Measurements from ENCODE around the gene MBLAC2. TPM values are rescaled to one million over a fixed set of nuclear protein-coding genes. Genes with fewer than 3 reads are reported as not detected.

The MBLAC2 gene
- 1.8 to 3.0 TPM (median 2.6 TPM) in 5 replicates for total RNA-seq (2022; extraction: Qiagen RNA extraction)

DNA sequence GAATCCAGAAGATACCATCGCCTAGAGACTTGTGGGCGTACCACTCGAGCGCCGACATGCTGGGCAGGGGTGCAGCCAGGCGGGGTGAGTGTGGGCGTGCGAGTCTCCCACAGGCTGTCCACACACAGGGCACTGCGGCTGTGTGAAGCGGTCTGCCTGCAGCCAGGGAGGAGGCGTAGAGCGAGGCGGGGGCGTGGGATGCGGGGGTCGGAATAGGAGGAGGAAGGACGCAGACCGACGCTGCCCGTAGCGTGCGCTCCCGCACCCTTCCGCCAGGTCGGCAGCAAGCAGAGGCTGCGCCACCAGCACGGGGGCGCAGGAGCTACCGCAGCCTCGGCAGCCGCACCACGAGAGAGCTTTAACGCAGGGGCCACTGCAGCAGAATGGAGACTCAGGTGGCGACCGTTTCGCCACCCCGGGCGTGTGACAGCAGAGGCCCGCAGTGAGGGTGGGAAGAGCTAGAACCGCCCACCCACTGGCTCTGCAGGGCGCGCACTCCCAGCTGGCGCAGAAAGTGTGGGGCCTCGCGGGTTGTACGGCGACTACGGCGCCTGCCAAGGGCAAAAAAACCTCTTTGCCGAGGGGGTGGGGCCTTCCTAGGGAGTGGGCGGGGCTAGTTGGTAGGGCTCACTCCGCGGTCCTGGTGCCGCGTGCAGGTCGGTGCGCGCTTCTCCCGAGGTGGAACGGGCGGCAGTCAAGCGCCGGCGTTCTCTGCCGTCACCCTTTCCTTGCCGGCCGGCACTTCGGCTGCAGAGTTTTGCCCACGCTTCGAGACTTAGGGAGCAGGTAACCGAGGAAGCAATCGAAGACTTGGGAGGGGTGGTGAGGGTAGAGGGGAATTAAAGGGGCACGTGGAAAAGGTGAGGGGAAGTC is at the start of gene MBLAC2, which contains the start of gene POLR3G:
Gene MBLAC2, minus strand, starts transcription at position 537 of the 873 bp plus-strand sequence. Its CDS starts 479 bp downstream, at position 58.
Gene POLR3G, plus strand, starts transcription at position 630 of the 873 bp plus-strand sequence. CDS start 10,704 bp downstream, outside the sequence.

DNA sequence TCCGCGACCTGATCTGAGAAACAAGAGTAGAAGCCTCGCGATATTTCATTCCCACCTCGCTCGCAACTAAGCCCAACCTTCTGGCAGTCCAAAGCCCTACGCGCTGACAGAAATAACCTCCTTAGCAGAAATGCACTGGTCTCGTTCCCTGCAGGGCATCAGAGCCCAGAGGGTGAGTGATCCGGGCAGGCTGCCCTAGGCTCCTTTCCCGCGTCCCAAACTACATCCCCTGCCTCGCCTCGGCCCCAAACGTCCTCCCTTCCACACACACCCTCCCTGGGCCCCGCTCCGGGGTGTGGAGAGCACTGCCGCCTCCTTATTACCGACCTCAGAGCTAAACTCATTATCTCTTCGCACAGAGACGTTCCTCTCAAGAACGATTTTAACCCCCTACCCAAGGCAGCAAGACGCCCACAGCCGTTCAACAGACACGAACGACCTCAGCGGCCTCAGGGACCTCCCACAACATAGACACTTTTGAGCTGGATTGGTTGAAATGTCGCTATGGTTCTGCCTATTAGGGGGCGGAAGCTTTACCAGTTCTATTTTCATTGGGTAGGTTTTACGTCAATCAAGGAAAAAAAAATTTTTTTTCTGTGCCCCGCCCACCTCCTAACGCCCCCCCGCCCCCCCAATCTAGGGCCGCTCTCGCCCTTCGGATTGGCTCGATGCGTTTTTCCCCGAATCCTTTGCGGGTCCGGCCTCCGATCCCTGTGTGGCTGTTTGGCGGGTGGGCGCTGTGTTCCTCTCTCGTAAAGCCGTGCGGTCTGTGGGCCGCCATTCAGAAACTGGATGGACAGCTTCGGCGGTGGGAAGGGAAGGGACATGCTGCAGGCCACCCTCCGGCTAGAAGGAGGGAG is 65.0 kb downstream of the MBLAC2 start, which contains the start of gene CETN3:
Gene CETN3, minus strand, starts transcription at position 439 of the 860 bp plus-strand sequence. Its CDS starts 95 bp downstream, at position 344.

Other genes with a start within 250 kb of the MBLAC2 start
- 16.1 to 25.2 TPM (median 21.6 TPM) in 5 replicates for gene CETN3, start 65.0 kb downstream of the MBLAC2 start, total RNA-seq (2022; extraction: Qiagen RNA extraction)
- gene POLR3G, start 93 bp upstream of the MBLAC2 start, total RNA-seq (2022; extraction: Qiagen RNA extraction) = 11.4 to 16.3 TPM (median 15.1 TPM) in 5 replicates
- gene LYSMD3, start 54.8 kb upstream of the MBLAC2 start, total RNA-seq (2022; extraction: Qiagen RNA extraction) = 8.9 to 11.7 TPM (median 11.1 TPM) in 5 replicates
- gene ADGRV1, start 84.0 kb upstream of the MBLAC2 start, total RNA-seq (2022; extraction: Qiagen RNA extraction) = 0.50 to 0.89 TPM (median 0.61 TPM) in 5 replicates

Measured in A549 treated with AZD2906 at 1 μM for 4 hours (cell line).